K562 (cell line): ENCODE measurements around the gene AIF1. TPM values are rescaled to one million over a fixed set of nuclear protein-coding genes. Genes with fewer than 3 reads are reported as not detected.

ENCODE experiments used
- CHD4 ChIP-seq: fragments of 200-600 bp; sonication (generic); IDR thresholded peaks from 3 replicates; pipeline ENCODE4 v1.6.1; 2012; ENCODE audit warnings: low read depth, mild to moderate bottlenecking, mixed read lengths, low read length, inconsistent platforms; ENCODE audit not compliant: insufficient read depth, insufficient replicate concordance, poor library complexity, severe bottlenecking
- NFE2 ChIP-seq: IDR thresholded peaks from 2 replicates; pipeline ENCODE4 v1.6.1; 2014; ENCODE audit warnings: antibody characterized with exemption, low read depth
- RUNX1 ChIP-seq: sonication (generic); IDR thresholded peaks from 2 replicates; pipeline ENCODE4 v1.6.1; 2016; ENCODE audit warnings: antibody characterized with exemption, low read depth
- SETDB1 ChIP-seq: IDR thresholded peaks from one replicate; pipeline ENCODE4 v1.6.1; 2012; ENCODE audit warnings: low read length, control low read depth, inconsistent platforms
- ZNF175 ChIP-seq: fragments of 200-800 bp; sonication (Bioruptor generic); IDR thresholded peaks from 2 replicates; pipeline ENCODE4 v1.6.1; 2016; ENCODE audit warnings: low read depth, mild to moderate bottlenecking, missing genetic modification characterization, missing compliant biosample characterization
- ZNF445 ChIP-seq: fragments of 250-450 bp; sonication (Bioruptor Pico); IDR thresholded peaks from 2 replicates; pipeline ENCODE4 v1.4.0; 2020; ENCODE audit warnings: low read depth, mild to moderate bottlenecking, moderate library complexity
- ZNF586 ChIP-seq: fragments of 450-650 bp; formaldehyde crosslinking; conservative IDR thresholded peaks from 2 replicates; pipeline ENCODE4 v1.4.0; 2020; ENCODE audit warnings: mild to moderate bottlenecking, moderate library complexity
- ZNF76 ChIP-seq: fragments of 250-450 bp; sonication (Bioruptor Pico); IDR thresholded peaks from 2 replicates; pipeline ENCODE4 v1.4.0; 2020; ENCODE audit warnings: mild to moderate bottlenecking, moderate library complexity, borderline replicate concordance
- ZNF79 ChIP-seq: fragments of 250-450 bp; sonication (Bioruptor Pico); IDR thresholded peaks from 2 replicates; pipeline ENCODE4 v1.4.0; 2020; ENCODE audit warnings: low read depth, mild to moderate bottlenecking, moderate library complexity
- polyA plus RNA-seq, 8 experiments: library from polyadenylated mRNA; depleted of rRNA in 4 of 8; stranded (reverse) in 5 of 8; unstranded in 3 of 8; fragments of >200 nt; fragmentation: Nextera tagmentation in 2 of 8; fragmentation: Illumina TruSeq in 1 of 8; extraction: Ambion mirVana in 2 of 8; extraction: Trizol in 1 of 8; gene quantifications; 2 replicates each; pipeline versions ENCODE4 v1.2.1 to v1.2.3, GENCODE V29; 2011 to 2014; ENCODE audit warnings: inconsistent platforms in 1 of 8, missing spikeins in 1 of 8
- total RNA-seq, 7 experiments: library from RNA; depleted of rRNA in 6 of 7; stranded (reverse); fragments of >200 nt in 6 of 7; fragmentation: Illumina TruSeq in 2 of 7; extraction: Trizol in 2 of 7; gene quantifications; 2 replicates each; pipeline versions ENCODE4 v1.2.1 to v1.2.3, GENCODE V29; 2011 to 2021; ENCODE audit warnings: low replicate concordance in 1 of 7
- TF ChIP-seq, protein P1 (sequence below), 2 experiments: fragments of 450-650 bp; IDR thresholded peaks; 2 replicates each; pipeline ENCODE4 v1.6.1; 2018; ENCODE audit warnings: mild to moderate bottlenecking in 2 of 2, low read depth in 1 of 2; ENCODE audit not compliant: partially characterized antibody in 2 of 2
- TF ChIP-seq, protein P2 (sequence below): sonication (generic); formaldehyde crosslinking; IDR thresholded peaks from 2 replicates; pipeline ENCODE4 v1.8.0; 2022; ENCODE audit warnings: missing genetic modification reagents, mild to moderate bottlenecking, moderate library complexity, borderline replicate concordance
- TF ChIP-seq, protein P3 (sequence below): fragments of 250-450 bp; sonication (Bioruptor Pico); IDR thresholded peaks from 2 replicates; pipeline ENCODE4 v1.4.0; 2020

The AIF1 gene
- total and polyA plus RNA-seq, 9 of the 15 experiments (the other 6 are each of a cell fraction or from before 2014, with no cell fraction given), result 9.4 to 33.4 (median 19.4) TPM

DNA sequence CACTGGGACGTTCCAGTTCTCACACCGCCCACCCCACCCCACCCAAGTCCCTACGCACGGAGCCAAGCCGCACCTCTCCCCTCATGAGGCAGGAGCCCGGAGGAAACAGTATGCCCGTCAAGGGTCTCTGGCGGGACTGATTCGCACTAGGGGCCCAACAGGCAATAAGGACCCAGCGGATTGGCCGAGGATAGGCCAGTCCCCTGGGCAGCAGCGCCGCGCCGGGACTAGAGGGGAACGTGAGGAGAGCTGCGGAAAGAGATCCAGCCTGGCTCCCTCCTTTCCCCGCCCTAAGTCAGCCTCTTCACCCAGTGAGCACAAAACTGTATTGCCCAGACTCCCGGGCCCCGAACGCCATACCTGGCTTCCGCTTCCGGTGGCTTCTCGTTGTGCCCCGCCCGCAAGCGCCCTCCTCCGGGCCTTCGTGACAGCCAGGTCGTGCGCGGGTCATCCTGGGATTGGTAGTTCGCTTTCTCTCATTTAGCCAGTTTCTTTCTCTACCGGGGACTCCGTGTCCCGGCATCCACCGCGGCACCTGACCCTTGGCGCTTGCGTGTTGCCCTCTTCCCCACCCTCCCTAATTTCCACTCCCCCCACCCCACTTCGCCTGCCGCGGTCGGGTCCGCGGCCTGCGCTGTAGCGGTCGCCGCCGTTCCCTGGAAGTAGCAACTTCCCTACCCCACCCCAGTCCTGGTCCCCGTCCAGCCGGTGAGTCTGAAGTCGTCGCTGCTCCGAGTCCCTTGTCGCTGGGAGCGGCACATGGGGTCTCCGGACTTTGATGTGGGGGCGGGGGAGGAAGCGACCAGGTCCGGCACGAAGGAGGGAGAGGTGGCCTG lies 50.7 kb downstream of the AIF1 start, which contains the start of gene CSNK2B (continued):
- TF ChIP-seq, protein P1, sequence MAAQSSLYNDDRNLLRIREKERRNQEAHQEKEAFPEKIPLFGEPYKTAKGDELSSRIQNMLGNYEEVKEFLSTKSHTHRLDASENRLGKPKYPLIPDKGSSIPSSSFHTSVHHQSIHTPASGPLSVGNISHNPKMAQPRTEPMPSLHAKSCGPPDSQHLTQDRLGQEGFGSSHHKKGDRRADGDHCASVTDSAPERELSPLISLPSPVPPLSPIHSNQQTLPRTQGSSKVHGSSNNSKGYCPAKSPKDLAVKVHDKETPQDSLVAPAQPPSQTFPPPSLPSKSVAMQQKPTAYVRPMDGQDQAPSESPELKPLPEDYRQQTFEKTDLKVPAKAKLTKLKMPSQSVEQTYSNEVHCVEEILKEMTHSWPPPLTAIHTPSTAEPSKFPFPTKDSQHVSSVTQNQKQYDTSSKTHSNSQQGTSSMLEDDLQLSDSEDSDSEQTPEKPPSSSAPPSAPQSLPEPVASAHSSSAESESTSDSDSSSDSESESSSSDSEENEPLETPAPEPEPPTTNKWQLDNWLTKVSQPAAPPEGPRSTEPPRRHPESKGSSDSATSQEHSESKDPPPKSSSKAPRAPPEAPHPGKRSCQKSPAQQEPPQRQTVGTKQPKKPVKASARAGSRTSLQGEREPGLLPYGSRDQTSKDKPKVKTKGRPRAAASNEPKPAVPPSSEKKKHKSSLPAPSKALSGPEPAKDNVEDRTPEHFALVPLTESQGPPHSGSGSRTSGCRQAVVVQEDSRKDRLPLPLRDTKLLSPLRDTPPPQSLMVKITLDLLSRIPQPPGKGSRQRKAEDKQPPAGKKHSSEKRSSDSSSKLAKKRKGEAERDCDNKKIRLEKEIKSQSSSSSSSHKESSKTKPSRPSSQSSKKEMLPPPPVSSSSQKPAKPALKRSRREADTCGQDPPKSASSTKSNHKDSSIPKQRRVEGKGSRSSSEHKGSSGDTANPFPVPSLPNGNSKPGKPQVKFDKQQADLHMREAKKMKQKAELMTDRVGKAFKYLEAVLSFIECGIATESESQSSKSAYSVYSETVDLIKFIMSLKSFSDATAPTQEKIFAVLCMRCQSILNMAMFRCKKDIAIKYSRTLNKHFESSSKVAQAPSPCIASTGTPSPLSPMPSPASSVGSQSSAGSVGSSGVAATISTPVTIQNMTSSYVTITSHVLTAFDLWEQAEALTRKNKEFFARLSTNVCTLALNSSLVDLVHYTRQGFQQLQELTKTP (IDR thresholded peaks at IDR 0.05; ENCODE audit: low read depth in 1 of 2, partially characterized antibody in 2 of 2), result peak in 1 of 2 experiments; percentile 99
- TF ChIP-seq ZNF76 (CRISPR knock-in tag), result peak; percentile 31; the same call in 1 of the 2 replicates
- no peak; the same call in 1 of the 2 replicates for TF ChIP-seq RUNX1
- peak; percentile 21 for TF ChIP-seq SETDB1
- TF ChIP-seq, protein P2, sequence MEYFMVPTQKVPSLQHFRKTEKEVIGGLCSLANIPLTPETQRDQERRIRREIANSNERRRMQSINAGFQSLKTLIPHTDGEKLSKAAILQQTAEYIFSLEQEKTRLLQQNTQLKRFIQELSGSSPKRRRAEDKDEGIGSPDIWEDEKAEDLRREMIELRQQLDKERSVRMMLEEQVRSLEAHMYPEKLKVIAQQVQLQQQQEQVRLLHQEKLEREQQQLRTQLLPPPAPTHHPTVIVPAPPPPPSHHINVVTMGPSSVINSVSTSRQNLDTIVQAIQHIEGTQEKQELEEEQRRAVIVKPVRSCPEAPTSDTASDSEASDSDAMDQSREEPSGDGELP (CRISPR knock-in tag), result peak; percentile 81
- TF ChIP-seq, protein P3, sequence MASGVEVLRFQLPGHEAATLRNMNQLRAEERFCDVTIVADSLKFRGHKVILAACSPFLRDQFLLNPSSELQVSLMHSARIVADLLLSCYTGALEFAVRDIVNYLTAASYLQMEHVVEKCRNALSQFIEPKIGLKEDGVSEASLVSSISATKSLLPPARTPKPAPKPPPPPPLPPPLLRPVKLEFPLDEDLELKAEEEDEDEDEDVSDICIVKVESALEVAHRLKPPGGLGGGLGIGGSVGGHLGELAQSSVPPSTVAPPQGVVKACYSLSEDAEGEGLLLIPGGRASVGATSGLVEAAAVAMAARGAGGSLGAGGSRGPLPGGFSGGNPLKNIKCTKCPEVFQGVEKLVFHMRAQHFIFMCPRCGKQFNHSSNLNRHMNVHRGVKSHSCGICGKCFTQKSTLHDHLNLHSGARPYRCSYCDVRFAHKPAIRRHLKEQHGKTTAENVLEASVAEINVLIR (CRISPR knock-in tag), result peak; percentile 80
- peak; percentile 57; the same call in 1 of the 2 replicates for TF ChIP-seq ZNF445 (CRISPR knock-in tag)
- TF ChIP-seq NFE2, result peak; percentile 56; the same call in 1 of the 2 replicates
- no peak for TF ChIP-seq CHD4
- no peak for TF ChIP-seq ZNF79
- no peak for TF ChIP-seq ZNF175 (CRISPR knock-in tag)
- 0 out of 2 replicates have a peak, but pooled peaks have one; percentile 29 for TF ChIP-seq ZNF586 (CRISPR knock-in tag)
